ENCODE results near the gene GDA.

DNA sequence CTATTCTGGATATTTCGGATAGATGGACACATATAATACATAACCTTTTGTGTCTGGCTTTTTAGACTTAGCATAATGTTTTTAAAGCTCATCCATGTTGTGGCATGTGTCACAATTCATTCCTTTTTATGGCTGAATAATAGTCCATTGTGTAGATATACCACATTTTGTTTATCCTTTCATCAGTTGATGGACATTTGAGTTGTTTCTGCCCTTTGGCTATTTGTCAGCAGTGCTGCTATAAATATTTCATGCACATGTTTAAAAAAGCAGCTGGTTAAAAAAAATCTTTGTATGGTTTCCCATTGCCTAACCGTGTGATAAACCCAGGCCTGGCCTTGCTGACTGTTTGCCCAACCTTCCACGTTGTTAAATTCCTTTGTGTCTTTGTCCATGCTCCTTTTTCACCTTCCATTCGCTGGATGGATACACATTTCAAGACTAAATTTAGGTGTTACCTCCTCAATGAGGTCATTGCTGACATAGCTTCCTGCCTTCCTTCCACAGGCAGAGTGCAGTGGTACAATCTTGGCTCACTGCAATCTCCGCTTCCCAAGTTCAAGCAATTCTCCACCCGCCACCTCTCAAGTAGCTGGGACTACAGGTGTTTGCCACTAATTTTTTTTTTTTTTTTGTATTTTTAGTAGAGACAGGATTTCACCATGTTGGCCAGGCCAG is 11.3 kb downstream of the GDA start:
- no peak for TF ChIP-seq CTCF (IDR thresholded peaks at IDR 0.05)
- TF ChIP-seq POLR2A (IDR thresholded peaks at IDR 0.05), result no peak

All from lower leg skin (tissue), 3 donors.